CD4-positive, alpha-beta T cell treated with Interleukin-15 for 1 hour (primary cell): Measurements from ENCODE around the gene ARHGAP24.
"Not testable (repeated sequence)": the region's sequence is repeated elsewhere in the genome, so short reads cannot be mapped to it uniquely, and the experiment has no call there.

ENCODE experiments used
- DNase-seq: peaks from one replicate; pipeline ENCODE4 v3.0.0-alpha.2; 2020

Gene ARHGAP24

DNA sequence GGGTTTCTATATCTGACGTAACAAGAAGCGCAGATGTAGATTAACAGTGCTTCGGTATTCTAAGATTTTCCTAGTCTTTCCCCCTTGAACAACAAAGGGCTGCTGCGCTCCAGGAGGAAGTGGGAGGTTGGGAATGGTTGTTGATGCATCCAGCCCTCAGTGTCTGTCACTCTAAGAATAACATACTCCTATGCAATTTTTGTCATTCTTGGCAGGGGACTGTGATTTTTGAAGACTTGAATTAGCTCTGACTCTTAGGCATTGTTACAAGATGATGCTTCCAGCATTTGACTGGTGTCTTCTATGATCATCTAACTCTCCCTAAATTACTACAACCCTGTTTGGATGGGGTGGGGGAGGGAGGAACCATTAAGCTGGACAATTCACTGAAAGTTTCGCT is 394.2 kb downstream of the ARHGAP24 start:
- DNase-seq: no peak

DNA sequence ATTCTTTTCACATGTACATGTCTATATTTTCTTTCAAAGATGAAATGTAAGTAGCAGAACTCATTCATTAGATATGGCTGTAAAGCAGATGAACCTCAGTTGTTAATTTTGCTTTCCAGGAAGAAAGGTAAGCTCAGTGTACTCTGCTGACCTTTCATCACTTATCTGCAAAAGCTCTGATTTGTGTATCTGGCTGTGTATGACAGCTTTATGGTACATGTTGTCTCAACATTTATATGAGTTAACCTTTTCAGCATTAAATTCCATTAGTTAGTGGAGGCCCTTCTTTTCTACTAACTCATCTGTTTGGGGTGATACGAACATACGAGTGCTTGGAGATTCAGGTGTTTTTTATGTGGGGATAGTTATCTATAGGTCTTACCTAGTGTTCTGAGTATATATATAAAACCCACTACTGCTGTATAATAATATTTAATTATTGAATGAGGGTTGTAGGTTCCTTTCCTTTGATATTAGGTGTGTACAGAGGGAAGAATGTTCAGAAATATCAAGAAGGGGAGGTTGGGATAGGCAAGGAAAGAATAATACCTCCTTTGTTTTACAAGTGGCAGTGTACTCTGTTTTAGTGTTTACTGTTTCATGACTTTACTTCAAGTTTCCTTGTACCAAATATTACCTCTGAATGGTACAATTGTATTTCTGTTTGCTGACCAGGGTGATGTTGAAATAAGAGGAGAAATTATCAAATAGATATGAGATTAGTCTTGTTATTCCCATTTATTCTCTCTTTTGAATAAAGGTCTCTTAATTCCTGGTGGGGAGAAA is 395.5 kb downstream of the ARHGAP24 start:
- no peak for DNase-seq

DNA sequence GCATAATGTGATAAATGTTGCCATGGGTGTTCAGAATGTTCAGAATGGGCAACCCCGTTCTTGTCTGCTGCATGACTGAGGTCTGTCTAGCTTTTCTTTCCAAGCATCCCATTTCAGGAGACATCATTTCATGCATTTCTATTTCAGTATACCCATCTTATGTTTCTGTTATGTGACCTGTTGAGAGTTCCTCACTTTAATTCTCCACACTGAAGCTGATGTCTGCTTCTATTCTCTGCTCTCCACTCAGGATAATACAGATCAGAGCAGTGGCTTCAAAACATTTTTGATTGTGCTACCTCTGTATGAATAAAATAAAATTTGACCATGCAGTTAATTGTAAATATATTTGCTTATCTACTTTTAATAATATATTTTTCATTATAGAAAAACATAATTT is 398.6 kb downstream of the ARHGAP24 start:
- DNase-seq: no peak

DNA sequence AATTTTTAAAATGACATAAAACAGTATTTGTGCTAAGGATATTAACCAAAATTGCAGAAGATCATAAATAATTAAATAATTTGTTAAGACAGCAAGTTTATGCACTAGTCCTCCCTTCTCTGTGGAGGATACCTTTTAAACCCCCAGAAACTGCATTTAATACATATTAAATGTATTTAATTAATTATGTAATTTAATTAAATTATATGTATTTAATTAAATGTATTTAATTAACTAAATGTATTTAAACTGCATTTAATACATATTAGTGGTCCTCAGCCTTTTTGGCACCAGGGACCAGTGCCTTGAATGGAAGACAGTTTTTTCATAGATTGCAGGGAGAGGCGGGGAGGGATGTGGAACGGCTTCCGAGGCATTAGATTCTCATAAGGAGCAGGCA is 404.6 kb downstream of the ARHGAP24 start:
- no peak for DNase-seq

DNA sequence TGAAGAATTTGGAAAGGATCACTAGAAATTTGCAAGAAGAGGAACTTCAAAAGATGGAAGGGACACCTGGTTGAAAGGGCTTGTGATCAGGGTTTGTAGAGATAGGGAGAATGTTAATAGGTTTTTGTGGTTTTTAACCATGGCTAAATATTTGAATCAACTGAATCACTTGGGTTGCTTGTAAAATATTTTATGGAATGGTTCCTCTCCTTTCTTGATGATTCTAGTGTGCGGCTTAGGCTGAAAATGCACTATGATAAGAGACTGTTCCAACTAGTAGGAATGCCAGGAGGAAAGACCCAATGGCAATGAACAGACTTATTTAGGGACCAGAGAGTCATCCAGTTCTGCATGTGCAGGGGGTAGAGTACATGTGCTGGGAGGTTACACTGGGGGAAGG is 408.2 kb downstream of the ARHGAP24 start:
- no peak for DNase-seq

DNA sequence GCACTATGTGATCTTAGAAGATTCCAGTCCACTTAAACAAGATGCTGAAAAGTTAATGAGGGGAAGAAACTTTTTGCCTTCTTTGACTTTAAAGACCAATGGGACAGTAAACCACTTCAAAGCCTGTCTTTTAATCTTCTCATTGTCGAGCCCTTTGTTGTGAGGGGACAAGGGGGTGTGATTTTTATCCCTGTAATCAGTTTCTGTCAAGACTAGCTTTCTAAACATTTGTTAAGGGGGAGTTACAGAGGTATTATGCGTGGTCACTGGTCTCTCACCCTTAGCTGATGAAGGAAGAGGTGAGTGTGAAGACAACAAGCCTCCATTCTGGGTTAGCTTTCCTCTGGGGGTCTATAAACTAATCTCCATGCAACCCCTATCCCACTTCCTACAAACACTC is 409.3 kb downstream of the ARHGAP24 start:
- DNase-seq: no peak

DNA sequence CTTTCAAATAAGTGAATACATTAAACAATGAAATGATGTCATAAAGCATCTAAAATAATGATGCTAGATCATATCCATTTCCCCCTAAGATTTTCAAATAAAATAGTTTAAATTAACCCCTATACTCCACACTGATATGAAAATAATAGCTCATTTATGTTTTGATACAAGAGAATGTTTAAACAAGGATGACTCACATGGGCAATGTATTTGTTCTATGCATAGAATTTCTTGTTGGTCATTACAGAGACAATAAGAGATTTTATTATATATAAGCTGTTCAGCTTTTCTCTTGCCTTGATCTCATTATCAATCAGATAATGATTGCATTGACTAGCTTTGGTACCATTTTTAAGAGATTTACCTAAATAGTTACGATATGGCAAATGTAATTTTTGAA is 411.7 kb downstream of the ARHGAP24 start:
- DNase-seq: no peak

DNA sequence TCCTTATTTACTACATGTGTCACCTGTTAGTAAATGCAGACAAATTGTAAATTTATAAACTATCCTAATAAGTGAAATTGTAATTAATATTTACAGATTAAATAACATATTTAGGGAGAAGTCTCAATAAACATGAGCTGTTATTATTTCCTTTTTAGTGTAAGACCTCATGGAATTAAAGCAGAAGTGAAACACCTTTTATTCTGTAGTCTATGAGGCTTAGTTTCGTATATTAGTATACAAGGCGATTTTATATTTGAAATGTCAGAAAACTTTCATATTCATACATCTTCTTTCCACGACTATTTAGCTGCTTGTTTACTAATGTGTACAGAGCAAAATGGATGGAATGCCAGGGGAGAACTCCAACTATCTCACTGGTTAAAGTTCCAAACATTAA is 414.4 kb downstream of the ARHGAP24 start:
- no peak for DNase-seq

DNA sequence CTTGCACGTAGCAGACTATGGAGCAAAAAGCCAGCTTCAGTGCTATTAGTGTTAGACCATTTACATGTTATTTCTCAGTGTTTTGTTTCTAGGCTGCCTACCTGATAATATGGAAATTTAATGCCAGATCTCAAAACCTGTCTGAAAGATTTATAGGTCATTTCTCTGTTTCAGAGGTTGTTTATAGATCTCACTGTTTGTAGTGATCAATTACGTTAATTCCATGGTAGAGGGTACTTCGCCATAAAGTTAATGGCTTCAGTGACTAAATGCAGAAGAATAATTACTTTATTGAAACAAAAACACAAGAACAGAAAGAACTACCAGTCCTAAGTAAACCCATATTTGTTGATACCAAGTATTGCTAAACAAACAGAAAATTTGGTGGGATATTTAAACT is 420.8 kb downstream of the ARHGAP24 start:
- DNase-seq: no peak

DNA sequence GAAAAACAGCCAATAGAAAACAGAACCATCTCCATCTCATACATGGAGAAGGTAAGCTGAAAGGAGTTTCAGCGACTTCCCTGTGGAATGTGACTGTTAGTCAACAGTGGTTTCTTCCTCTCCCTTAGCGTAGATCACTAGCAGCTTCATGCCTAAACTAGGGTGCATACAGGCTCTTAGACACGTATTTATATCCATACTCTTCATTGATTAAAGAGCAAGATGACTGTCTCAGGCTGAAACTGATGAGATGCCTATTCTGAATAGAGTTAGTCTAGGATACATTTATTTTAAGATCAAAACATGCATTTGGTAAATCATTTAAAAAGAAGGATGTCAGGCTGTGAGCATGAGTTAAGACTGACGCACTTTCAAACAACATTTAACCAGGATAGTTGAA is 423.3 kb downstream of the ARHGAP24 start:
- no peak for DNase-seq

DNA sequence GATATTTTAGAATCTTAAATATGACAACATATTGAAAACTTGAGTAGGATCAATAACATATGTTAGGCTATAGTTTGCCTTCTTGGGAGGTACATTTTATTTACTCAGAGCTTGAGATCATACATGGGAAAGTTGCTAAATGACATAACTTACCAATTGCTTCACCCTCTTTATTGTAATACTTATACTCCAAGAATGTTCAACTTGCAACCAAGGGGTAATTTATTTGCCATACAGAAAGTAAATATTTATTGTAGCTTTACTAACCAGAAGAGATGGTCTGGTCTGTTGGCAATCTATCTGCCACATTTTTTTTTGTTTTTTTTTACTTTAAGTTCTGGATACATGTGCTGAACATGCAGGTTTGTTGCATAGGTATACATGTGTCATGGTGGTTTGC is 426.6 kb downstream of the ARHGAP24 start:
- DNase-seq: no peak

DNA sequence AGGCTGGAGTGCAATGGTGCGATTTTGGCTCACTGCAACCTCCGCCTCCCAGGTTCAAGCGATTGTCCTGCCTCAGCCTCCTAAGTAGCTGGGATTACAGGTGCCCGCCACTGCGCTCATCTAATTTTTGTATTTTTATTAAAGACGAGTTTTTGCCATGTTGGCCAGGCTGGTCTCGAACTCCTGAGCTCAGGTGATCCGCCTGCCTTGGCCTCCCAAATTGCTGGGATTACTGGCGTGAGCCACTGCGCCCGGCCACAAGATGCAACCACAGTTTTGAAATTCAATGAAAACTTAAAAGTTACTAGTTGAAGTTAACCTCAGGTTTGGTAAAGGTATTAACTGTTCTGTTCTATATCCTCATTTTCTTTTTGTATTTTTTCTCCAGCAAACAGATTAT is 427.7 kb downstream of the ARHGAP24 start:
- not testable (repeated sequence) for DNase-seq

DNA sequence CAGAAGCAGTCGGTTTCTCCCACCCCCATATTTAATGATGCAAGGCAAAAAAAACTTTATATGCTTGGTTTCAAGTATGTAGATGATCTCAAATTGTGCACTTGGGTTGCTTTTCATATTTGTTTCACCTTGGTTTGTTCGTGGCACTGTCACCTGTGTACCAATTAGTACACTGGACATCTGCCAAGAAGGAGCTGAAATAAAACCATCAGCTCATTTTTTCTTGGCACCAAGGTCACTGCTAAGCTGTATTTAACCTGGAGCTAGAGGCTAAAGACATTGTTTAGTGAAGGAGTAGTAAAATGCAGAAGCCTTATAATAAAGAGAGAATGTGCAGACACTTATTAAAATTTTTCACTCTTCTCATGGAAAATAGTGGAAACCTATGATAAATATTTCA is 430.8 kb downstream of the ARHGAP24 start:
- DNase-seq: no peak

DNA sequence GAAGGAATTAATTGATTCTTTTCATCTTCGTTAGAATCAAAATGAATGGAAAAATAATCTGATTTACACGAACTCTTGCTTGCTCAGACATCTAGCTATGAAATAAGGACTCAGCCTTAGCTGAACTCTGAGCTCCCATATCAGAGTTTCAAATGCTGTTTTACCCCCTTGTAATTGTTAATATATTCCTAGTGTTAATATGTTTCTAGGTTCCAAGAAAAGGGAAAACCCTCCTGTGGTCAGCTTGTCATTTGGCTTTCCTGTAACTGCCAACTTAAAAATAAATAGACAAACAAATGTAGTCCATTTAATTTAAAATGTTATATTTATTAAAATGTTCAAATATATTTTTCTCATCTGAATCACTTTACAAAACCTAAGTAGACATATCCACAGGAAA is 432.1 kb downstream of the ARHGAP24 start:
- DNase-seq: no peak

DNA sequence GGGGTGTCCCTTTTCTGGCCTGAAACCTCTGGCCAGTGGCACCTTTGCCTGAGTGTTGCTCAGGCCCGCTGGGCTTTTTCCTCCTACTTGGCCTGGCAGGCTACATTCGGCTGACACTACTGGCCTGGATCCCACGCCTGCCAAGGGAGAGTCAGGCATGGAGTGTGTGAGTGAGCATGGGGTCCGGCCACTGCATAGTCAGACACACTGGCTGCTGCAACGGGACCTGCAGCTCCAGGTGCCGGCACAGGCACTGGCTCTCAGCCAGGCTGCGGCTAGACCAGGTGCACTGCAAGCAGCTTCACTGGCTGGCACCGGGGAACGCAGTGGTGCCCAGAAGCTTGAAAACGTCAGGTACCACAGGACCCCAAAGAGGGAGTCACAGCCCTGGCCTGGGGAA is 434.9 kb downstream of the ARHGAP24 start:
- no peak for DNase-seq

DNA sequence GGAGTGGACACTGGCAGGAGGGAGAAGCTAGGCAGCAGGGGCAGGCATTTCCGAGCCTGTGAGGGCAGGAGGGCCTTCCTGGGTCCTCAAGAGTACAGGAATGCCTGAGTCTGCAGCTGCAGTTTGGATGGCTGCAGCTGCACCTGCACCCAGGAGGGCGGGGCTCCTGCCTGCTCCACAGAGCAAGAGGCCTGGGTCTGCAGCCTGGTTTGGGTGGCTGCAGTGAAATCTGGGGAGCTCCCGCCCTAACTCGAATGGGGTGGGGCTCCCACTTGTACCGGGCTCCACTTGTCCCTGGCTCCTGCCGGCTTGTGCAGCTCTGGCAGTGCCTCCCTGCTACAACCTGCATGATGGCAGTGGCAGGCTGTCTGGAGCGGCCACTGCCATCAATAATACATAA is 436.0 kb downstream of the ARHGAP24 start:
- DNase-seq: no peak

DNA sequence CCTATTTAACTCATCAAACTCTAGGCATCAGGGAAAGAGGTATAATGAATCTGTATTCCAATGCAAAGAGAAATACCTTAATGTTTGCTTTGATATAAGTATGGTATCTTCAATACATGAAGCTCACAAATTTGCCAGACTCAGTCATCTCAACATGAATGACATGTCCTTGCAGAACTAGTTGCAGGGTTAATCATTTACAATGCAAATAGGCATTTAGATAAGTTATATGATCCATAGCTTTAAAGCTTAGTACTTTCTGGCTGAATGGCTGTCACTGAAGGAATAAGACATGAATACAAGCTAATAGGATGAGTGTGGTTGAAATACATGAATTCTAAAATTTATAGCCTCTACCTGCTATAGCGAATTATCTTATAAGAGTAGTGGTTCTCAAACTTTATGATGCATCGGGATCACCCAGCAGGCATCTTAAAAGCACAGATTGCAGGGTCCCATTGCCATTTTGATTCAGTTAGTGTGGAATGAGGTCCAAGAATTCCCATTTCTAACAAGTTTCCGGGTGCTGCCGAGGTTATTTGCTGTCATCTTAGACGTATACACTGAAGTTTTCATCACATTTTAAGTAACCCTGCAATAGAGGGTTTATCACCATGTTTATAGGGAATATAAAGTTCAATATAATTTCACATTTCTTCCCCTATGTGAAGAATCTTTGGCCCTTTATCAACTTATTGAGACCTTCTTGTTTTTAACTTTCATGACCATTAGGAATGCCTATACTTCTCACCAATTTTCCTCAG is 439.2 kb downstream of the ARHGAP24 start:
- DNase-seq: no peak

DNA sequence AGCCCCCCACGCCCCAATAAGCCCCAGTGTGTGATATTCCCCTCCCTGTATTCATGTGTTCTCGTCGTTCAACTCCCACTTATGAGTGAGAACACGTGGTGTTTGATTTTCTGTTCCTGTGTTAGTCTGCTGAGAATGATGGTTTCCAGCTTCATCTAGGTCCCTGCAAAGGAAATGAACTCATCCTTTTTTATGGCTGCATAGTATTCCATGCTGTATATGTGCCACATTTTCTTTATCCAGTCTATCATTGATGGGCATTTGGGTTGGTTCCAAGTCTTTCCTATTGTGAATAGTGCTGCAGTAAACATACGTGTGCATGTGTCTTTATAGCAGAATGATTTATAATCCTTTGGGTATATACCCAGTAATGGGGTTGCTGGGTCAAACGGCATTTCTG is 440.6 kb downstream of the ARHGAP24 start:
- not testable (repeated sequence) for DNase-seq

DNA sequence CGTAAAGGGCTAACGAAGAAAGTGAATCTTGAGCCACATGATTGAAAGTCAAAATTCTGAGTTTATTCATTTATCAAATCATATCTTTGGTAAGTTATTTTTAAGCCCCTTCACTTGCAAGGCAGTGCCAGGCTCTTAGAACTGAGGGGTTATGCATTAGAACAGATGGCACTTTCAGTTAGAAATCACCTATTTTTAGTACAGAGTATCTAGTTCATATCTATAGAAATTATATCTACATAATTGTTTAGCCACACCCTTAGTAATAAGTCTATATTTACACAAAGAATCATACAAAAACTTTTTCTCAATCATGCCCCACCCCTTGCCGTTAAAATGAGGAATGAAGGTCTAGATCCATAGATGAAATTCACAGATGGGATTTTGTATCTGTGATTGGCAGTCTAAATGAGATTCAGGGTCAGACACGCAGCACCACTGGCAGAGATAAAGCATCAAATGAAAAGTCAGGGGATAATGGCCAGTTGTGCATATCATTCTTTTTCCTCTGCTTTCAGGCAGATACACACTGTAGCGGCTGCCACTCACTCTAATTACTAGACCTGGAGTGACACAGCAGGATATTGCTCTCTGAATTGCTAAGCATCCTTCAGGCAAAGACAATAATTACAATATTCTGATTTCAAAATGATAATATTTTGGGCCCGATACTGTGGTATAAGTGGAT is 444.4 kb downstream of the ARHGAP24 start:
- DNase-seq: no peak

DNA sequence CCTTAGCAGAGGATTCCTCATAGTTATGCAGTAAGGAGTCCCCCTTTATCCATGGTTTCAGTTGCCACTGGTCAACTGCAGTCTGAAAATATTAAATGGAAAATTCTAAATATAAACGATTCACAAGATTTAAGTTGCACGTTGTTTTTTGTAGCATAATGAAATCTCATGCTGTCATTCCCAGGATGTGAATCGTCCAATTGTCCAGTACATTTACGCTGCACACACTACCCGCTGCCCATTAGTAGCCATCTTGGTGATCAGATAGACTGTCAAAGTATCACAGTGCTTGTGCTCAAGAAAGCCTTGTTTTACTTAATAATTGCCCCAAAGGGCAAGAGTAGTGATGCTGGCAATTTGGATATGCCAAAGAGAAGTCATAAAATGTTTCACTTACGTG is 450.1 kb downstream of the ARHGAP24 start:
- DNase-seq: no peak

DNA sequence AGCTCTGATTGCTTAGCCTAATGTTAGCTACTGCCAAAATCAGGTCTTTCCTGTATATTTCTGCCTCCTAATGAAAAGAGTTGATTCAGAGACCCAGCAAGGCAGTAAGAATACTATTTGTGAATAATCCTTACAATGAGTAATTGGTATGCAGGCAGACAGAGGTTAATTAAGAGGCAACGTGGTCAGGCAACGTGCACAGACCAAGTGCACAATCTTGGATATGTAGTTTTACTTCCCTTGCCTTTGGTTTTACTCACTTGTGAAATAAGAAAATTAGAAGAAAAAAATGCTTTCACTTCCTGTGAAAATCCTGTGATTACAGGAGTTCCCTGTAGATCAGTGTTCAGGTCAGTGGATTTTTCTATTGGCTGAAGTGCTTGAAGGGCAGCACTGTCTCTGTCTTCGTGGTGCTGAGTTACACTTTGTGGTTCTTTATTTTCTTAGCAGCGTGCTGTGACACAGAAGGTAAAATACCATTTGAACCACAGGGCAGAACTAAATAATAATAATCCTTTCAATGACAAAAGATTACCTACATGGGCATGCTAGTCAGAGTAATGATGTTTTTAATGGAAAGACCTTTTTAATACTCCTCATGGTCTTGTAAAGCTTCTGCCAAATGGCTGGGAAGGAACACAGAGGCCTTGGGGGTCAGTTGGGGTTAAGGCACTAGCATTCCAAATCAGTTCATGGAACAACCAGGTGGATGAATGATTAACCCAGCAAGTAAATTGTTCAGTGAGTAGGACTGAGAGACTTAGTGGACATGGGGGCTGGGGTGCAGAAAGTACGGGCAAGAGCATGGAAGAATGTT is 454.0 kb downstream of the ARHGAP24 start:
- no peak for DNase-seq

DNA sequence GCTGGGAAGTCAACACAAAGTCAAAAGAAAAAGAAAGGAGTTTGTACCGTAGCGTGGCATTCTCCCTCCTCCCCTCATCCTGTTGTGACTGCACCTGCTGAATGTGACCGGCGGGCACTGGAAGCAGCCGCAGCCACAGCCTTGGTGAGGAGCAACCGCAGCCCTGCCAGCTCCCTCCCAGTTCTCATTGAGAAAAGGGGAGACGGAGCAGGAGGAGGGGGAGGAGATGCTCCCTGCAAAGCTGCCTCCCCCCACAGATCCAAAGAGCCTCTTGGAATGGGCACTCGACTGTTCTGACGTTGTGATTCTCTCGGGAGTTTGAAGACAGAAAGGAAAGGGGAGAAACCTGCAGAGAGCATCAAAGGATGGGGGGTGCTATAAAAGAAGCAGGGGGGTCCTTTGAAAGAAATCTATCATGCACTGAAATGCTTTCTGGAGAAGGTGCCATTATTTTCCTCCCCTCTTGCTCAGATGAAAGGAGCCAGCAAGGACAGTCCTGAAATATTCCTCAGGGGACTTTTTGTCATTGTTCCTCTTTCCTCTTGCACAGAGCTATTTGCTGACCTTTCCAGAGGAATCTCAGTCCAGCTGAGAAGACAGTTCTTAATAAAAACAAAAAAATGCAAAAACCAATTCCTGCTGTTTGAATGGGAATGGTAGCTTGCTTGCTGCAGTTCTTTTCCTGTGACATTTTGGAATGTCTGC is 455.2 kb downstream of the ARHGAP24 start:
- DNase-seq: peak; percentile 18
